ENCODE data around the gene COTL1. TPM values are rescaled to one million over a fixed set of nuclear protein-coding genes. Genes with fewer than 3 reads are reported as not detected.

COTL1 gene
- total and polyA plus RNA-seq, 4 donors: 12.0 to 59.5 (median 23.0) TPM

GRCh38 chr16:84611041-84611440 lies 6.8 kb downstream of the COTL1 start:
- WGBS: 74% methylated on average over 4 of the region's 4 CpGs
- Histone ChIP-seq H3K9me3 (ENCODE audit: control insufficient read depth in 4 of 4, low read length in 3 of 4) (no peaks in the 10 kb centered on the region), H3K27me3 (ENCODE audit: control insufficient read depth in 4 of 4, insufficient read depth in 4 of 4, low read length in 3 of 4) (no peaks in the 10 kb centered on the region), H3K4me3 (ENCODE audit: low read depth in 1 of 3, low read length in 3 of 3) (no peak overlapping the region), H3K36me3 (ENCODE audit: control insufficient read depth in 4 of 4, insufficient read depth in 3 of 4, low read depth in 1 of 4, low read length in 3 of 4) (no peaks in the 10 kb centered on the region), H3K9ac (ENCODE audit: low read depth in 1 of 2, low read length in 2 of 2) (no peak overlapping the region), H3K27ac (ENCODE audit: low read depth in 1 of 2, low read length in 2 of 2) (no peak overlapping the region), H3K4me1 (ENCODE audit: control insufficient read depth in 4 of 4, insufficient read depth in 4 of 4, low read length in 3 of 4) (peaks cover 0 to 4% (median 1%) of the 10 kb centered on the region in 4 donors)
- TF ChIP-seq TAF1 (conservative IDR thresholded peaks at IDR 0.05): no peak
- TF ChIP-seq GABPA (IDR thresholded peaks at IDR 0.05 in 1 of 2, conservative IDR thresholded peaks at IDR 0.05 in 1 of 2): no peak
- TF ChIP-seq RAD21 (IDR thresholded peaks at IDR 0.05): no peak
- TF ChIP-seq RXRA (IDR thresholded peaks at IDR 0.05): no peak
- TF ChIP-seq FOXA1 (IDR thresholded peaks at IDR 0.05): no peak
- TF ChIP-seq ZBTB33 (IDR thresholded peaks at IDR 0.05): no peak
- no peak for TF ChIP-seq JUND (IDR thresholded peaks at IDR 0.05)
- no peak for TF ChIP-seq HNF4G (IDR thresholded peaks at IDR 0.05)
- TF ChIP-seq EGR1 (IDR thresholded peaks at IDR 0.05; ENCODE audit: low read depth in 2 of 2): no peak
- TF ChIP-seq ATF3 (IDR thresholded peaks at IDR 0.05): no peak
- no peak for TF ChIP-seq HNF4A (conservative IDR thresholded peaks at IDR 0.05)
- TF ChIP-seq FOXA2 (IDR thresholded peaks at IDR 0.05): no peak
- DNase-seq (ENCODE audit: low spot score): no peak

- Histone ChIP-seq H3K9ac (ENCODE audit: low read depth in 1 of 2, low read length in 2 of 2) (no peak overlapping the region), H3K27ac (ENCODE audit: low read depth in 1 of 2, low read length in 2 of 2) (no peak overlapping the region), H3K9me3 (ENCODE audit: control insufficient read depth in 4 of 4, low read length in 3 of 4) (no peaks in the 10 kb centered on the region), H3K27me3 (ENCODE audit: control insufficient read depth in 4 of 4, insufficient read depth in 4 of 4, low read length in 3 of 4) (no peaks in the 10 kb centered on the region), H3K4me3 (ENCODE audit: low read depth in 1 of 3, low read length in 3 of 3) (no peak overlapping the region), H3K4me1 (ENCODE audit: control insufficient read depth in 4 of 4, insufficient read depth in 4 of 4, low read length in 3 of 4) (peaks cover 0 to 4% (median 1%) of the 10 kb centered on the region in 4 donors), H3K36me3 (ENCODE audit: control insufficient read depth in 4 of 4, insufficient read depth in 3 of 4, low read depth in 1 of 4, low read length in 3 of 4) (no peaks in the 10 kb centered on the region)
- no peak for TF ChIP-seq GABPA (IDR thresholded peaks at IDR 0.05 in 1 of 2, conservative IDR thresholded peaks at IDR 0.05 in 1 of 2)
- no peak for TF ChIP-seq HNF4G (IDR thresholded peaks at IDR 0.05)
- no peak for TF ChIP-seq HNF4A (conservative IDR thresholded peaks at IDR 0.05)
- no peak for TF ChIP-seq NR2F2 (IDR thresholded peaks at IDR 0.05)
- no peak for TF ChIP-seq ZBTB33 (IDR thresholded peaks at IDR 0.05)
- TF ChIP-seq YY1 (IDR thresholded peaks at IDR 0.05): no peak
- TF ChIP-seq MAX (IDR thresholded peaks at IDR 0.05): no peak
- TF ChIP-seq FOXA2 (IDR thresholded peaks at IDR 0.05): no peak
- TF ChIP-seq RAD21 (IDR thresholded peaks at IDR 0.05): no peak
- no peak for TF ChIP-seq FOXA1 (IDR thresholded peaks at IDR 0.05)
- no peak for TF ChIP-seq JUND (IDR thresholded peaks at IDR 0.05)
- TF ChIP-seq ATF3 (IDR thresholded peaks at IDR 0.05): no peak
- no peak for TF ChIP-seq CTCF (IDR thresholded peaks at IDR 0.05; ENCODE audit: low read depth, low read length, missing input control)
- no peak for TF ChIP-seq SP1 (IDR thresholded peaks at IDR 0.05)
- TF ChIP-seq EGR1 (IDR thresholded peaks at IDR 0.05; ENCODE audit: low read depth in 2 of 2): no peak
- TF ChIP-seq RXRA (IDR thresholded peaks at IDR 0.05): no peak
- no peak for TF ChIP-seq TAF1 (conservative IDR thresholded peaks at IDR 0.05)
- WGBS: 89% methylated on average over 1 of the region's 1 CpG
- no peak for DNase-seq (ENCODE audit: low spot score)
These were observed 7.5 kb downstream of the COTL1 start for GRCh38 chr16:84610376-84610775.

Data from liver (tissue), 9 donors.